ENCODE measurements around the gene HIVEP2. TPM values are rescaled to one million over a fixed set of nuclear protein-coding genes. Genes with fewer than 3 reads are reported as not detected.

HIVEP2 gene
- total RNA-seq, 4 donors from 2014 or later: 17.5 to 21.8 (median 20.6) TPM

DNA sequence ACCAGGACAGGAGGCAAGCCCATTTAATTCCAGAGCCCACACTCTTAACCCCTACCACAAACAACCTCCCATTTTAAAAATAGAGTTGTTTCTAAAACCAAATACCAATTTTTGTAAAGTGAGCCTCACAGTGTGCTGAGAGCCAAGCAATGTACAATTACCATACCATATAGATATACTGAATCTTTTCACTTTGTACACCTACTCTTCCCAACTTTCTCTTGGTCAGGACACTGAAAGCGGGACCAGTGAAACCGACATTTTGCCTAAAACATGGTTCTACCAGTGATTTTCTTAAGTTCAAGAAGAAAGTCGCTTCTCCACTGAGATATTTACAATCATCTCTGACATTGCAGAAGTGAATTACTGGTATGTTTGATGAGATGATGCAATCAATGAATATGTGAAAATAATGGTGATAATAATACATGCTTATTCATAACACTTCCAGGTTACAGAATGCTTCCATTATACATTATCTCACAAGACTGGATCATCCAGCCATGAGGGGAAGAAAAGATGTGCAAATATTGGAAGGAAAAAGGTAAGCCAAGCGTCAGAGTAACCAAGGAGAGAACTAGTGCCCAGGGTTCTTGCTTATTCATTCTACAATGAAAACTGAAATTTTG is 74.1 kb downstream of the HIVEP2 start:
- TF ChIP-seq, protein P1, sequence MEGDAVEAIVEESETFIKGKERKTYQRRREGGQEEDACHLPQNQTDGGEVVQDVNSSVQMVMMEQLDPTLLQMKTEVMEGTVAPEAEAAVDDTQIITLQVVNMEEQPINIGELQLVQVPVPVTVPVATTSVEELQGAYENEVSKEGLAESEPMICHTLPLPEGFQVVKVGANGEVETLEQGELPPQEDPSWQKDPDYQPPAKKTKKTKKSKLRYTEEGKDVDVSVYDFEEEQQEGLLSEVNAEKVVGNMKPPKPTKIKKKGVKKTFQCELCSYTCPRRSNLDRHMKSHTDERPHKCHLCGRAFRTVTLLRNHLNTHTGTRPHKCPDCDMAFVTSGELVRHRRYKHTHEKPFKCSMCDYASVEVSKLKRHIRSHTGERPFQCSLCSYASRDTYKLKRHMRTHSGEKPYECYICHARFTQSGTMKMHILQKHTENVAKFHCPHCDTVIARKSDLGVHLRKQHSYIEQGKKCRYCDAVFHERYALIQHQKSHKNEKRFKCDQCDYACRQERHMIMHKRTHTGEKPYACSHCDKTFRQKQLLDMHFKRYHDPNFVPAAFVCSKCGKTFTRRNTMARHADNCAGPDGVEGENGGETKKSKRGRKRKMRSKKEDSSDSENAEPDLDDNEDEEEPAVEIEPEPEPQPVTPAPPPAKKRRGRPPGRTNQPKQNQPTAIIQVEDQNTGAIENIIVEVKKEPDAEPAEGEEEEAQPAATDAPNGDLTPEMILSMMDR (IDR thresholded peaks at IDR 0.05; ENCODE audit: low read depth): no peak

DNA sequence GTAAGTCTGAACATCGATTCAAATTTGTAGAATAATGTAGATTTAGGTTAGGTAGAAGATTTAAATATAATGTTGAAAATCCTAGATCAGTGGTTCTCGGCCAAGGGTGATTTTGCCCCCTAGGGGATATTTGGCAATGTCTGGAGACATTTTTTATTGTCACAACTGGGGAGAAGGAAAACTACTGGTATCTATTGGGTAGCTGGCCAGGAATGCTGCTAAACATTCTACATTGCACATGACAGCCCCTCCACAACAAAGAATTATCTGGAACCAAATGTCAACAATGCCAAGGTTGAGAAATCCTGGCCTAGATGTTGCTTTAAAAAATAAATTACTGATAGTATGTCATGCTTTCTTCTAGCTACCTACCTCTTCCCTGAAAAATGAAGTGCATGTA is 76.1 kb downstream of the HIVEP2 start:
- TF ChIP-seq, protein P1 (IDR thresholded peaks at IDR 0.05; ENCODE audit: low read depth): no peak

DNA sequence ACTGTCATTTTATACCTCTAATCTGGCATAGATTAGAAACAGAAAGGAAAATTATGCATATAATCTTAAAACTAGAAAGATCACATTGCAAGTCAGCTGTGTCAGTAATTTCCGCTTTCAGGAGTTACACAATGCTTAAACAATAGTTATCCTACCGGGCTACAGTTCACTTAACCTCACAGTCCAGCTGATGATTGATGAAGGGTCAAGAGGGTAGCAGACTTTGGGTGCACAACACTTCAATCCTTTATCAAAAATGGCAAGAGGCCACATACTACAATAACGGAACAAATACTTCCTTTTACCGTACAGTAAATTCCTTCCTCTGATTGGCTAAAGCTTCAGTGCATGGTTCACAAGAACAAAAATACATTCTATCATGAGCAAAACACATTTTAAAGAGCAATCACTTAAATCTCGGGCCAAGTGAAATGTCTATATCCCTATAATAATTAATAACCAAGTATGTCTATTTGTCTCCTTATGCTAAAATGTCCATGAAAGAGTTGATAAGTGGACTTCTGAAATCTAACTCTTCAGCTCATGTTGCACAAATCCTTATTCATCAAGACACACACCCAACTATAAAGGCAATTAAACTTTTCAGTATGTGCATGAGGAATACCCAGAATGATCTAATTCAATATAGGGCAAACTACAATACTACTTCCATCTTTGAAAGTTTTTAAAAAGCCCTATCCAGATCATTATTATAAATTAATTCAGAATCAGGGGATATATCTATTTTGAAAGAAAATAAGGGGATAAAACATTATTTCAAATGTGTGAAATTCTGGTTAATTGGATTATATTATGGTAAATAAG is 76.8 kb downstream of the HIVEP2 start:
- TF ChIP-seq, protein P1 (IDR thresholded peaks at IDR 0.05; ENCODE audit: low read depth): no peak

DNA sequence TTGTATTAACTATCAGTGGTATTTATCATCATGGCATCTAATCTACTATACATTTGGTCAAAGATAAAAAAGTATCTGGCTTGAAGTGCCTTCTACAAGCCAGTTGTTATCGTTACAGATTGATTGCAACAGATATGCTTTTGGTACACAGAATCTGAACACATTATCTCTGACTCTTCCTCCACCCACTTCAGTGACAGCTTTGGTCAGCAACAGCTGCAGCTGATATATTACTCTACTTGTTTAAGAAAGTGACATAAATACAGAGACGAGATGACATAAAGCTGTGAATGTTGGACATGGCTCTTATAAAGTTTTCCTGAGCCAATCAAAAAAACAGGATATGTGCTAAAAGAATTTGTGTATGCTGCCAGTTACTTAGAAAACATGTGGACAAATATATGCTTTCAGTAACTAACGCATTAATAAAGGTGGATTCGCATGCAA is 77.6 kb downstream of the HIVEP2 start:
- TF ChIP-seq, protein P1 (IDR thresholded peaks at IDR 0.05; ENCODE audit: low read depth): no peak

DNA sequence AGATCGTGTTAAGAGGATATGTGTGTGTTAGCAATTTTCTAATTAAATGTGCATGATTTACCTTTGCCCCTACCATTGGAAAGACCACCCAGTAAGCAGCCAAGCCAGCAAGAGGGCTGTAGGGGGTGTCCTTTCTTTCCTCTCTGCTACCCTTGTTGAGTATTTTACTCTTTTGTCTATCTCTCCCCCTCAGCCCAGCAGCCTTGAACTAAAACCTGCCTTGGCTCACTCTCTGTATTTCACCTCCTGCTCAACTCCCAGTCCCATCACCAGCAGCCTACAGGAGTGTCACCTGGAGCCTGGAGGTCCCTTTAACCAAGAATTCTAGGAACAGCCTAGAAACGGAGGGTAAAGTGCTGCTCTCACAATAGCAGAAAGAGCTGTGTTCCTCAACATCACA is 81.0 kb downstream of the HIVEP2 start:
- TF ChIP-seq, protein P1 (IDR thresholded peaks at IDR 0.05; ENCODE audit: low read depth): no peak

DNA sequence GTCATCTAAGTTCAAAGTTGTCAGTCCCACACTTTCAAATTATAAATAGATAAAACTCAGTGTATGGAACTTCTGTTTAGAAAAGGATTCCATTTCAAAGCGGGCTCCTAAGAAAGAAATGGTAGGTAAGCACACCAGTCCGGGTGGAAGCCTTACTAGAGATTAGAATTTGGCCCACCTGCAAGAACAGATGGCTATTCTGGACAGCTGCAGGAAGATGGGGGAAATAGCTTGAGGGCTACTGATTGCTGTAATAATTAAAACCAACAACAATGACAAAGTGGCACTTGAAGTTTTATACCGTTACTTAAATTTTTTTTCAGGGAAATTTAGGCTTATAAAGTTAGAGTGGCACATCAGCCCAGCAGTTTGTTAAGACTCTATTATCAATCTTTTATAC is 83.3 kb downstream of the HIVEP2 start:
- TF ChIP-seq, protein P1 (IDR thresholded peaks at IDR 0.05; ENCODE audit: low read depth): no peak

DNA sequence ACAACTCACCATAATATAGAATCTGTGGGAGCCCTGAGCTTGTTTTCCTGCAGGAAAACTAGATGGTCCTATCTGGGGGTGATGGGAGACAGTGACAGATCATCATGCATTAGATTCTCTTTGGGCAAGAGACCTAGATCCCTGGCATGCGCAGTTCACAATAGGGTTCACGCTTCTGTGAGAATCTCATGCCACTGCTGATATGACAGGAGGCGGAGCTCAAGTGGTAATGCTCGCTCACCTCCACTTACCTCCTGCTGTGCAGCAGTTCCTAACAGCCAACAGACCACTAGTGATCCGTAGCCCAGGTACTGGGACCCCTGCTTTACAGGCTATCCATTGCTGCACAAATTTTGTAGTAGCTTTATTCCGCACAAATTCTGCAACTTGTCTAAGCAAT is 84.5 kb downstream of the HIVEP2 start:
- TF ChIP-seq, protein P1 (IDR thresholded peaks at IDR 0.05; ENCODE audit: low read depth): no peak
